UCSD-AML1 (cell line): Measurements from ENCODE around the gene OBP2A.

Source experiments
- DNase-seq: peaks from one replicate; lab custom pipeline; 2025; ENCODE audit not compliant: unreplicated experiment; lab: John Stamatoyannopoulos, UW

OBP2A gene

DNA sequence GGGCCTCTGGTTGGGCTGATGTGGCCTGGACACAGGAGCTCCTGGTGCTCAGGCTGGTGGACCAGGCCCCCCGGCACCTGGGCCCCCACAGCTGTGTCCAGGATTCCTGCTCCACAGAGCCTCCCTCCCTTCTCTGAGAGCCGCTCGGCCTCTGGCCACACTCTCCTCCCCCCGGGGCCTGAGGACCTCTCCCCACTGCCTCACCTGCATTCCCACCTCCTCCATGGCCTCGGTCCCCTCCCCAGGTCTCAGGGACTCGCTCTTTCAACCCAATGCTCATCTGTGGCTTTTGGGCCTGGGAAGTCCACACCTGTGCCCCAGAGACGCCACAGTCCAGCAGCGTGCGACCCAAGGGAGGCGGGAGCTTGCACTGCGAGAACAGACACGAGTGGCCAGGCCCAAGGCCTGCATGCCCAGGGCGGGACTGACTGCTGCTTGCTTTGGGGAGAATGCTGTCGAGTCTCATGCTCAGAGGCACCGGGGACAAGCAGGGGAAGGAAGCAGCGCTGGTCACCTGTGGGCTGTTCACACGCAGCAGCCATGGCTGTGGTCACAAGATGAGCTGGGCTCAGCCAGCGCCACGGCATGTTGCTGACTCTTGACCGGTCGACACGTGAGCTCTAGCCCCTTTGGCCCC, 30.2 kb downstream of the OBP2A start:
- no peak for DNase-seq

GRCh38 chr9:135577256-135577655, 31.3 kb downstream of the OBP2A start:
- no peak for DNase-seq

DNA sequence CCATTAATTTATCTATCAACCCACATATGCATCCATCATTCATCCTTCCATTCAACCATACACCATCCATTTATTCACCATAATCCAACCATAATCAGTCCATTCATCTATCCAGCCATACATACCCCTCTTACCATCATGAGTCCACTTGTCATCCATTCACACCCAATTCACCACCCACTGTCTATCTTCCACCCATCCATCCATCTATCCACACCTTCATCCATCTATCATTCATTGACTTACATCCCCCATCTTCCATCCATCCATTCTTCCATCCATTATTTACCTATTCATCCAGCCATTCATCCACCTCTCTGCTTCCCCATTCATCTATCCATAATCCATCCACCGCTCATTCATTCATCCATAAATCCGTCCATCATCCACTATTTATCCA, 33.4 kb downstream of the OBP2A start:
- no peak for DNase-seq

- DNase-seq: no peak
Observed at GRCh38 chr9:135579889-135580660, 34.1 kb downstream of the OBP2A start.

- no peak for DNase-seq
Observed at GRCh38 chr9:135580664-135581380, 34.9 kb downstream of the OBP2A start.

DNA sequence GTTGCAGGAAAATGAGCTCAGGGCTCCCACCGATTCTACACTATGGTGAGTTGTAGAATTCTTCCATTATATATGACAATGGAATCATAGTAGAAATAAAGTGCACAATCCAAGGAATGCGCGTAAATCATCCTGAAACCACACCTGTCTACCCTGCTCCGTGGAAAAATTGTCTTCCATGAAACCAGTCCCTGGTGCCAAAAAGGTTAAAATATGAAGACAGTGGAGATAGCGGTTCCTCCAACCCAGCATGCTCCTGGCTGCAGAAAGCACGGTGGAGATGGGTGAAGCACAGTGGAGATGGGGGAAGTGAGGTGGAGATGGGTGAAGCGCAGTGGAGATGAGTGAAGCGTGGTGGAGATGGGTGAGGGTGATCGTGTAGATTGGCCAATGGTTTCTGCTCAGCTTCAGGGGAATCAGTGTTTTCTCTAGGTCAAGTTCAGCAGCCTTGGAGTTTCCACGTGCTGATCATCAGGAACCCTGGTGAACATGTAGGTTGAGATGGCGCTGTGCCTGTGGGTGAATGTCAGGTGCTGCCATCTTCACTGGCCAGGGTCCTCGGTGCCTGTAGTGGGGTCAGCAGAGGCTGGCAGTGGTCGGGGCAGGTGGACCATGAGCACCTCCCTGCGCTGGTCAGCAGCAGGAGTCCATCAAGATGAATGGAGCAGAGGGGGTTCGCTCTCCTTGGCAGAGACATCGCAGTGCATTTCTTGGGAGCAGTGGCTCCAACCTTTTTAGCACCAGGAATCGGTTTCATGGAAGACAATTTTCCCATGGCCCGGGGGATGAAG, 35.9 kb downstream of the OBP2A start:
- no peak for DNase-seq

DNA sequence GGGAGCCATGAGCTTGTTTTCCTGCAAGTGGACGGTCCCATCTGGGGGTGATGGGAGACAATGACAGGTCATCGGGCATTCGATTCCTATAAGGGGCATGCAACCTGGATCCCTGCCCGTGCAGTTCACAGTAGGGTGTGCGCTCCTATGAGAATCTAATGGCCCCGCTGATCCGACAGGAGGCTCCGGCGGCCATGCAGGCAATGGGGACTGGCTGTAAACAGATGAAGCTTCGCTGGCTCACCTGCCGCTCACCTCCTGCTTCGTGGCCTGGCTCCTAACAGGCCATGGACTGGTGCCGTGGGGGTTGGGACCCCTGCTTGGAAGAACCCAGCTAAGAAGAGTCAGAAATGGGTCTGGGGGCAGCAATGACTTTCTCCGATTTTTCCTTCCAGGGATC, 36.6 kb downstream of the OBP2A start:
- DNase-seq: no peak

GRCh38 chr9:135582966-135583687, 37.2 kb downstream of the OBP2A start:
- DNase-seq: no peak

DNA sequence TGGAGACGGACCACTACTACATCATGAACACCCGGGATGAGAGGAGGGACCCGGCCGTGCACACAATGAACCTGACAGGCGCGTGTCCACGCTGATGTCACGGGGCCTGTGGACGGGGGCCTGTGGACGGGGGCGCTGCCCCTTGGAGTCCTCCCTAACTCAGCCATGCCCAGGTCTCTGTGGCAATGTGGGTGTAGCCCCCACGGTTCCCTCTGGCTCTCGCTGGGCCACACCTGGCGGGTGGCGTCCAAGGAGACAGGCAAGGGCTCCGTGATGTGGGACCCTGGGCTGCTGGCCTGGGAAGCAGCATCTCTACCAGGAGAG, 37.7 kb downstream of the OBP2A start:
- no peak for DNase-seq

GRCh38 chr9:135584371-135584770, 38.4 kb downstream of the OBP2A start:
- no peak for DNase-seq

GRCh38 chr9:135584934-135585333, 39.0 kb downstream of the OBP2A start:
- no peak for DNase-seq

- DNase-seq: no peak
Observed at GRCh38 chr9:135586601-135587109, 40.7 kb downstream of the OBP2A start.

DNA sequence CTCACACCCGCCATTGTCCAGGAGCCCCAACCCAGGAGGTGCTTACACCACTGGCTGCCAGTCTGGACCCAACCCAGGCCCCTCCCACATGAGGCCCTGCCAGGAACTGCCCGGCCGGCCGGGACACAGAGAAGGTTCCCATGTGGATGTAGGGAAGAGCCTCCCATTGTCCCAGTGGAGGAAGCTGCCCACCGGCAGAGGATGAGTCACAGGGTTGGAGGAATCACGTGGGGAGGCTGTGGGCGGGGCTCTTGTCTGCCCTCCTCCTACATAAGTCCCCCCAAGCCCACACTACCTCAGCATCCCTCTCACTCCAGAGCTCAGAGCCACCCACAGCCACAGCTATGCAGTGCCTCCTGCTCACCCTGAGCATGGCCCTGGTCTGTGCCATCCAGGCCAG, 41.7 kb downstream of the OBP2A start:
- DNase-seq: no peak

DNA sequence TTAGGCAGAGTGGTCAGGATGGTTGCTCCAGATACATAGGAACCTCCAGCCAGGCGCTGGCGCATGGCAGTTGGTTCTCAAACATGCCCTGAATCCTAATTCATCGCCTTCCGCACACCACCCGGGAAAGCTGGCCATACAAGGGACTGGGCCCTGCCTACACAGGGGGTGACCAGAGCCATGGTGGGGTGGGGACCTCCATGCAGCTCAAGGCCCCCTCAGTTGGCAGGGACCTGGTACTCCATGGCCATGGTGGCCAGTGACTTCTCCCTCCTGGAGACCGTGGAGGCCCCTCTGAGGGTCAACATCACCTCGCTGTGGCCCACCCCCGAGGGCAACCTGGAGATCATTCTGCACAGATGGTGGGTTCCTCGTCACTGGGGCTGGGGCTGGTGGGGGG, 42.4 kb downstream of the OBP2A start:
- no peak for DNase-seq

DNA sequence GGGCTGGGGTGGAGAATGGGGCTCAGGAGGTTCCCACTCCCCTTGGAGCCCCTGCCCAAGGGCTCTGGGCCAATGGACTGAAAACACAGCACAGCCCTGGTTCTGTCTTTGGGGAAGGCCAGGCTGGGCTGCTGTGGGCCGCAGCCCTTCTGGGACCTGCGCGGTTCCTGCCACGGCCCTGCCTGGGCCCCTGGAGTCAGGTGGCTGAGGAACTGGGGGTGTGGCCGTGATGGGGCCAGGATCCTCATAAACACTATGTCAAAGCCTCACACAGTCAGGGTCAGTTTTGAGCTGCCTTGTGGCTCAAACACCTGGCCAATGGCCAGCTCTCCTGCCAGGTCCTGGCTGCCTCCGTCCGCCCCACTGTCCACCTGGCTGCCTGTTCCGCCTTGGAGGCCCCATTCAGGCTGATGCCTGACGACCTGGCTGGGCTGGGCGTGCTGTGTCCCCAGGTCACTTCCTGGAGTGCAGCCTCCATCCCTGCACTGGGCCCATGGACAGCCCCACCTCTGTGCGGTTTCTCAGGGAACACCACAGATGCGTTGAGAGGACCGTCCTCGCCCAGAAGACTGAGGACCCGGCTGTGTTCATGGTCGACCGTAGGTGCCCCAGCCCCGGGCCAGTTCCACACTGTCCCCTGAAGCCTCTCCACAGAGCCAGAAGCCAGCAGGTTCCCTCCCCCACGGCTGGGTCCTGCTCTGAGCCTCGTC, 43.1 kb downstream of the OBP2A start:
- DNase-seq: no peak

GRCh38 chr9:135589596-135590485, 43.9 kb downstream of the OBP2A start:
- DNase-seq: no peak

- DNase-seq: no peak
Observed at GRCh38 chr9:135590486-135591079, 44.7 kb downstream of the OBP2A start.

- DNase-seq: no peak
Observed at GRCh38 chr9:135591506-135592330, 45.8 kb downstream of the OBP2A start.
